ENCODE measurements around the gene SELENOI. TPM values are rescaled to one million over a fixed set of nuclear protein-coding genes. Genes with fewer than 3 reads are reported as not detected.
"Not testable (repeated sequence)": the region's sequence is repeated elsewhere in the genome, so short reads cannot be mapped to it uniquely, and the experiment has no call there.

Gene SELENOI
- polyA plus RNA-seq, 4 donors = 11.5 to 26.7 (median 24.3) TPM

GRCh38 chr2:26326514-26326913 lies 19.4 kb upstream of the SELENOI start:
- DNase-seq (ENCODE audit: low read depth in 4 of 4, low spot score in 3 of 4) = no peak

GRCh38 chr2:26327291-26328272 lies 18.4 kb upstream of the SELENOI start:
- no peak for DNase-seq (ENCODE audit: low read depth in 4 of 4, low spot score in 3 of 4)

- not testable (repeated sequence) for DNase-seq (ENCODE audit: low read depth in 4 of 4, low spot score in 3 of 4)
Observed at GRCh38 chr2:26329083-26329482, 16.9 kb upstream of the SELENOI start.

DNA sequence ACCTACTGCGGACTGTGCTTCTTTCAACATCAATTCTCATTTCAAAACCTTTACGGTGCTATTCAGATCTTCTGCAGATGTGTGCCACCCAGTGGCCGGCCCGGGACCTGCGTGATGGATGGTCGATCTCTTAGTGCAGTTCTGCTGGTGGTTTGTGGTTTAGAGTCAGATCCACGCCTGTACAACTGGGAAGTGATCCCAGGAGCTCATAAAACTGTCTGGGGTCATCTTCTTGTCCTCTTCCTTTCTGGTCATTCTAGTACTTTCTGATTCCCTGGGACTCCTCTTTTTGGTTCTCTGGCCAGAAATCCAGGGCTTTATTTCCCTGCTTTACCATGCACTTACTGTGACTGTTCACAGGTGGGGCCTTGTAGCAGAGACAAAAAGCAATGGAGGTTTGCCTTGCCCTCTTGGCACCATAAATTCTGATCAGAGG lies 15.8 kb upstream of the SELENOI start:
- DNase-seq (ENCODE audit: low read depth in 4 of 4, low spot score in 3 of 4) = peak in 3 of 4 donors; percentile 39 to 65 (median 46)

GRCh38 chr2:26330604-26331003 lies 15.3 kb upstream of the SELENOI start:
- DNase-seq (ENCODE audit: low read depth in 4 of 4, low spot score in 3 of 4) = no peak

GRCh38 chr2:26331321-26331720 lies 14.6 kb upstream of the SELENOI start:
- not testable (repeated sequence) for DNase-seq (ENCODE audit: low read depth in 4 of 4, low spot score in 3 of 4)

DNA sequence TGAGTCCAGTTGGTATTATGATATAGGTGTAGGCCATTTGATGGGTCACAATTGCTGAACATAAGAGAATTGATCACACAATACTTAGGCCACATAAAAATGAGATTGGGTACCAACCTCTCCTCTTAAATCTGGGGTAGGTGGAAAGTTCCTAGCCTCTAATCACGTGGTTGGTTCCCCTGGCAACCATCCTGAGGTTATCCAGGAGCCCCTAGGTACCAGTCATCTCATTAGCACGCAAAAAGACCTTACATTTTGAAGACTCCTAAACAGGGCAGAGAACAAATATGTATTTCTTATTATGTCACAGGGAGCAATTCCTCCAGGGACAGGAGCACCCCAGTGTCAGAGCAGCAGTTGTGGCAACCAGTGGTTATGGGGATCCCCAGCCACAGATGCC lies 12.7 kb upstream of the SELENOI start:
- DNase-seq (ENCODE audit: low read depth in 4 of 4, low spot score in 3 of 4) = no peak

DNA sequence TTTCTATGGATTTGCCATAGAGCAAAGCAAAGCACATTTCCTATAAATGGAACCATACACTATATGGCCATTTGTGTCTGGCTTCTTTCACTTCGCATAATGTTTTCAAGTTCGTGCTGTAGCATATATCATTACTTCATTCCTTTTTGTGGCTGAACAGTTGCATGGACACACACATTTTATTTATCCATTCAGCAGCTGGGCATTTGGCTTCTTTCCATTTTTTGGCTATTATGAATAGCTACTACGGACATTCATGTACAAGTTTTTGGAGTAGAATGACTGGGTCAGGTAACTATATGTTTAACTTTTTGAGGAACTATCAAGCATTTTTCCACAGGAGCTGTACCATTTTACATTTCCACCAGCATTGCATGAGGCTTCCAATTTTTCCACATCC lies 10.7 kb upstream of the SELENOI start:
- no peak for DNase-seq (ENCODE audit: low read depth in 4 of 4, low spot score in 3 of 4)

DNA sequence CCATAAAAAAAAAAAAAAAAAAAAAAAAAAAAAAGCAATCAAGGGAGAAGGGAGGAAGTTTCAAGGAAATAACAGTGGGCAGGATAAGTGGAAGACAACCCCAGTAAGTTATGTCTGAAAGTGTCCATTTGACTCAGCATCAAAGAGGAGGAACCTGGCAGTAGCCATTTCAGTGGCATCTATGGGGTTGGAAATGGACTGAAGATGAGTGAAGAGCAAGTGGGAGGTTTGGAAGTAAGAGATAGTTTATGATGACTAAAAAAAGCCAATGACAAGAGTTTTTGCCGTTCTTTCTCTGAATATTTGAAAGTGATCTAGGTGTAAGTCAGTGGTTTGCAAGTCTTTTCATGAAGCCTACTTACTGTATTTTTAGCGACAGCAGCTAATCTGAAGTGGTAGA lies 9.2 kb upstream of the SELENOI start:
- no peak for DNase-seq (ENCODE audit: low read depth in 4 of 4, low spot score in 3 of 4)

- no peak for DNase-seq (ENCODE audit: low read depth in 4 of 4, low spot score in 3 of 4)
Observed at GRCh38 chr2:26337298-26337697, 8.6 kb upstream of the SELENOI start.

DNA sequence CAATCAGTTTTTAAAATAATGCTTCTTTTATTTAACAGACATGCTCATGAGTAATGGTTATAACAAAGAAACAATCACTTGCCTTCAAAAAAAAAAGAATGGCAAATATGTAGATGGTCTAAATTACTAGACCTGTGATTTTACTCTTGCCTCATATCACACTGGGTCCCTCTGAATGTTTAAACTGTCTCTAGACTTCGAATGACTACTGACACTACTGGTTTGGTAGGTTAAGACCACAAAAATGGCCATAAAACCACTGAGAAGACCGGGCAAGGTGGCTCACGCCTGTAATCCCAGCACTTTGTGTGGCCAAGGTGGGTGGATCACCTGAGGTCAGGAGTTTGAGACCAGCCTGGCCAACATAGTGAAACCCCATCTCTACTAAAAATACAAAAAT lies 5.1 kb upstream of the SELENOI start:
- DNase-seq (ENCODE audit: low read depth in 4 of 4, low spot score in 3 of 4) = no peak

- DNase-seq (ENCODE audit: low read depth in 4 of 4, low spot score in 3 of 4) = peak in 1 of 4 donors; percentile 10
Observed at GRCh38 chr2:26344581-26345282, 1.2 kb upstream of the SELENOI start.

- peak in 1 of 4 donors; percentile 67 for DNase-seq (ENCODE audit: low read depth in 4 of 4, low spot score in 3 of 4)
Observed at GRCh38 chr2:26345283-26345544, 729 bp upstream of the SELENOI start.

DNA sequence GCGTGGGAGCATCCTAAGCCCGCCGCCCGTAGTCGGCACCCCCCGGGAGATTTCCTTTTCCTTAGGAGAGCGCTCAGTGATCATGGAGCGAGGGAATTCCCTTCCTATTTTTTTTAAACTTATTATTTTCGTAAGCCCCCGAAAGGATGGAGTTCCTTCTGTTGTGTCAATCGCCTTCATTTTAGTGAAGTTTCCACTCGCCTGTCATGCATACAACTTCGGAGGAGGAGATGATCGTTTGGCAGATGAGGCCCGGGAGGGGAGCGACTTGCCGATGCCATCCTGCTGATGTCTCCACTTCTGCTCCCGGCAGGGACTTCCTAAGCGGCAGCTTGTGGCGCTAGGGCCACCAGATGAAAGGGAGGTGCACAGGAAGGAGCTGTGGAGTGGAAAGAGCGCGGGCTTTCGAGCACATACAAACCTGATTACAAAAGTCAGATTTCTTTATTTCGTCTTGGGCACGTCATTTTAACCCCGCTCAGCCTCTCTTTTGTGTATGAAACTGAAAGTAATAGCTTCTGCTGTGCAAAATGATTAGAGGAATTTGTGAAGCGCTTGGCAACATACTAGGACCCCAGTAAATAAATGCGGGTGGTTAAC lies 611 bp downstream of the SELENOI start, which contains the start of gene ADGRF3:
ADGRF3 (minus strand) TSS at position 336 of the 600 bp plus-strand sequence. CDS start 555 bp downstream, outside the sequence.
- peak in 3 of 4 donors; percentile 31 to 56 (median 37) for DNase-seq (ENCODE audit: low read depth in 4 of 4, low spot score in 3 of 4)

DNA sequence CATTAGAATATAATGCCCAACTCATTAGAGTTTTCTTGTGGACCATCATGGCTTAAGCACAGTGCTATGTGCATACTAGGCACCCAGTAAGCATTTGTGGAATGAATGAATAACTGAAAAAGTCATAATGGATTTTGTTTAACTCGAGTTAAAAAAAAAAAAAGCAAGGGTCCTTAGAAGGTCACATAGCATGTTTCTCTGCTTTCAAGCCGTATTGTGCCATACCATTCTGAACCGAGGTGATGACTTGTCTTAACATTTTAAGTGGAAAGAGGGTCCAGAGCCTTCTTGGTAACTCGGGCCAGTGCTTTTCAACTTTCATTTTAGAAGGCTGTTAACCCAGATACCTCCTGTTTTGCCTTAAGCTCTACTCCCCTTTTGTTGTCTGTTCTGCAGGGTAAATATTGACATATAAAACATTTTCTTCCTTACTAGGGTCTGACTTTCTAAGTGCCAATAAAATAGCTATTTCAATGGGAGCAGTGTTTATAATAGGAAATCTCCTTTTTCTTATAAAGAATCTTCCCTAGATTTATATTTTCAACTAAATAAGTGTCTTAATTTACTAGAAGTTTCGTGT lies 1.4 kb downstream of the SELENOI start:
- DNase-seq (ENCODE audit: low read depth in 4 of 4, low spot score in 3 of 4) = no peak

GRCh38 chr2:26349690-26350089 lies 3.7 kb downstream of the SELENOI start:
- DNase-seq (ENCODE audit: low read depth in 4 of 4, low spot score in 3 of 4) = no peak

- no peak for DNase-seq (ENCODE audit: low read depth in 4 of 4, low spot score in 3 of 4)
Observed at GRCh38 chr2:26351375-26352090, 5.6 kb downstream of the SELENOI start.

GRCh38 chr2:26352892-26353291 lies 6.9 kb downstream of the SELENOI start:
- DNase-seq (ENCODE audit: low read depth in 4 of 4, low spot score in 3 of 4) = no peak

- not testable (repeated sequence) for DNase-seq (ENCODE audit: low read depth in 4 of 4, low spot score in 3 of 4)
Observed at GRCh38 chr2:26354469-26354868, 8.5 kb downstream of the SELENOI start.
